IMR-90 (cell line): ENCODE data around the gene SFXN2. TPM values are rescaled to one million over a fixed set of nuclear protein-coding genes. Genes with fewer than 3 reads are reported as not detected.

Experiments
- ATAC-seq: fragments of 200-7000 bp; cut with Tn5 transposase; 2 replicates; pipeline ENCODE4 v1.9.1; 2020; ENCODE audit warnings: low read depth, mild to moderate bottlenecking, moderate library complexity
- BruUV-seq: library from RNA; stranded (reverse); fragments of 400-500 nt; replicated peaks from 2 replicates; lab custom pipeline; 2021; lab: Mats Ljungman, UMichigan
- CTCF ChIA-PET: fragments of 300-600 bp; formaldehyde crosslinking; extraction: SDS; loops from one replicate; lab custom pipeline; 2021; ENCODE audit warnings: antibody characterized with exemption; lab: Yijun Ruan, JAX
- POLR2A ChIA-PET: fragments of 300-600 bp; sonication (Branson Sonifier 250); formaldehyde crosslinking; loops from one replicate; lab custom pipeline; 2022; ENCODE audit warnings: antibody characterized with exemption; ENCODE audit not compliant: unreplicated experiment; lab: Charles Lee
- DNase-seq: peaks from one replicate; pipeline ENCODE4 v3.0.0; 2013
- H2AFZ ChIP-seq: replicated peaks from 2 replicates; pipeline ENCODE3; 2013; ENCODE audit warnings: low read length, mild to moderate bottlenecking; ENCODE audit not compliant: poor library complexity
- H2AK5ac ChIP-seq: 2 replicates; pipeline ENCODE4 v1.6.1; 2013; ENCODE audit warnings: low read depth, low read length, inconsistent platforms
- H2AK9ac ChIP-seq: replicated peaks from 2 replicates; pipeline ENCODE3; 2013; ENCODE audit warnings: mild to moderate bottlenecking, low read depth, low read length, moderate library complexity; ENCODE audit not compliant: poor library complexity
- H2BK120ac ChIP-seq: 2 replicates; pipeline ENCODE4 v1.6.1; 2013; ENCODE audit warnings: low read depth, low read length, inconsistent platforms
- H2BK15ac ChIP-seq: 3 replicates; pipeline ENCODE4 v1.6.1; 2013; ENCODE audit warnings: low read depth, low read length, inconsistent platforms
- H2BK20ac ChIP-seq: 2 replicates; pipeline ENCODE4 v1.6.1; 2013; ENCODE audit warnings: low read depth, mild to moderate bottlenecking, inconsistent platforms, low read length, moderate library complexity
- H2BK5ac ChIP-seq: 2 replicates; pipeline ENCODE4 v1.6.1; 2013; ENCODE audit warnings: mild to moderate bottlenecking, low read depth, low read length, inconsistent platforms; ENCODE audit not compliant: poor library complexity, severe bottlenecking
- H3K14ac ChIP-seq: replicated peaks from 2 replicates; pipeline ENCODE4 v1.6.1; 2013; ENCODE audit warnings: low read depth, low read length, inconsistent platforms
- H3K18ac ChIP-seq: 2 replicates; pipeline ENCODE4 v1.6.1; 2013; ENCODE audit warnings: low read depth, low read length, control low read depth
- H3K23ac ChIP-seq: 2 replicates; pipeline ENCODE4 v1.6.1; 2013; ENCODE audit warnings: low read depth, low read length, inconsistent platforms
- H3K27ac ChIP-seq: 2 replicates; pipeline ENCODE4 v1.5.1; 2013; ENCODE audit warnings: mild to moderate bottlenecking, control low read depth, low read length; ENCODE audit not compliant: insufficient read depth
- H3K27me3 ChIP-seq: 2 replicates; pipeline ENCODE4 v1.6.1; 2013; ENCODE audit warnings: low read length; ENCODE audit not compliant: control insufficient read depth, insufficient read depth
- H3K36me3 ChIP-seq: 2 replicates; pipeline ENCODE4 v1.6.1; 2013; ENCODE audit warnings: low read length, mixed read lengths; ENCODE audit not compliant: control insufficient read depth, insufficient read depth
- H3K4ac ChIP-seq: 2 replicates; pipeline ENCODE4 v1.6.1; 2013; ENCODE audit warnings: low read depth, low read length, inconsistent platforms
- H3K4me1 ChIP-seq: 2 replicates; pipeline ENCODE4 v1.6.1; 2013; ENCODE audit warnings: low read length, mixed read lengths; ENCODE audit not compliant: control insufficient read depth, insufficient read depth
- H3K4me2 ChIP-seq: 2 replicates; pipeline ENCODE4 v1.6.1; 2013; ENCODE audit warnings: low read depth, mild to moderate bottlenecking, control low read depth, low read length, moderate library complexity
- H3K4me3 ChIP-seq: 2 replicates; pipeline ENCODE4 v1.5.1; 2013; ENCODE audit warnings: low read depth, mild to moderate bottlenecking, control low read depth, low read length, moderate library complexity; ENCODE audit not compliant: insufficient read depth
- H3K56ac ChIP-seq: 2 replicates; pipeline ENCODE4 v1.6.1; 2013; ENCODE audit warnings: low read length, inconsistent platforms; ENCODE audit not compliant: insufficient read depth; ENCODE audit errors: extremely low read depth
- H3K79me1 ChIP-seq, 2 experiments: 2 replicates each; pipeline ENCODE4 v1.6.1; 2013; ENCODE audit warnings: low read length in 2 of 2, inconsistent platforms in 1 of 2, low read depth in 1 of 2
- H3K9ac ChIP-seq: 2 replicates; pipeline ENCODE4 v1.6.1; 2013; ENCODE audit warnings: low read depth, low read length, control low read depth
- H3K9me1 ChIP-seq: 2 replicates; pipeline ENCODE4 v1.6.1; 2013; ENCODE audit warnings: low read length, inconsistent platforms; ENCODE audit not compliant: insufficient read depth
- H3K9me3 ChIP-seq: 2 replicates; pipeline ENCODE4 v1.6.1; 2013; ENCODE audit warnings: low read length; ENCODE audit not compliant: control insufficient read depth, insufficient read depth
- H4K20me1 ChIP-seq: 2 replicates; pipeline ENCODE4 v1.6.1; 2013; ENCODE audit warnings: low read length, inconsistent platforms; ENCODE audit not compliant: insufficient read depth
- H4K5ac ChIP-seq: 2 replicates; pipeline ENCODE4 v1.6.1; 2013; ENCODE audit warnings: mild to moderate bottlenecking, low read depth, low read length, control low read depth
- H4K8ac ChIP-seq, 2 experiments: 2 replicates each; pipeline ENCODE4 v1.6.1; 2013; ENCODE audit warnings: low read depth in 2 of 2, low read length in 2 of 2, control low read depth in 1 of 2, inconsistent platforms in 1 of 2
- H4K91ac ChIP-seq: 2 replicates; pipeline ENCODE4 v1.6.1; 2013; ENCODE audit warnings: low read depth, low read length, inconsistent platforms; ENCODE audit not compliant: insufficient read depth
- BHLHE40 ChIP-seq: fragments of 150-350 bp; IDR thresholded peaks from 2 replicates; pipeline ENCODE4 v1.6.1; 2016; ENCODE audit warnings: mild to moderate bottlenecking, low read depth, low read length
- CEBPB ChIP-seq: IDR thresholded peaks from 2 replicates; pipeline ENCODE4 v1.6.1; 2012; ENCODE audit warnings: low read depth, low read length, improper control_type of control experiment
- CHD1 ChIP-seq: IDR thresholded peaks from 2 replicates; pipeline ENCODE4 v1.6.1; 2012; ENCODE audit warnings: low read depth, low read length, improper control_type of control experiment
- FOS ChIP-seq: fragments of 150-350 bp; IDR thresholded peaks from 2 replicates; pipeline ENCODE4 v1.6.1; 2016; ENCODE audit warnings: low read depth, low read length
- MAFK ChIP-seq: IDR thresholded peaks from 2 replicates; pipeline ENCODE4 v1.6.1; 2012; ENCODE audit warnings: low read depth, low read length, improper control_type of control experiment
- MXI1 ChIP-seq: IDR thresholded peaks from 2 replicates; pipeline ENCODE4 v1.6.1; 2012; ENCODE audit warnings: low read depth, mild to moderate bottlenecking, low read length, moderate library complexity, borderline replicate concordance
- NFE2L2 ChIP-seq: fragments of 150-350 bp; IDR thresholded peaks from 2 replicates; pipeline ENCODE4 v1.6.1; 2016; ENCODE audit warnings: low read depth, mild to moderate bottlenecking, low read length
- POLR2A ChIP-seq: IDR thresholded peaks from 2 replicates; pipeline ENCODE4 v1.6.1; 2012; ENCODE audit warnings: mild to moderate bottlenecking, low read depth, low read length
- RCOR1 ChIP-seq: IDR thresholded peaks from 2 replicates; pipeline ENCODE4 v1.6.1; 2012; ENCODE audit warnings: mild to moderate bottlenecking, low read length, improper control_type of control experiment; ENCODE audit not compliant: insufficient replicate concordance
- RFX5 ChIP-seq: IDR thresholded peaks from 2 replicates; pipeline ENCODE4 v1.8.0; 2012; ENCODE audit warnings: low read depth, mild to moderate bottlenecking, low read length, moderate library complexity
- SMC3 ChIP-seq: fragments of 150-350 bp; IDR thresholded peaks from 2 replicates; pipeline ENCODE4 v1.6.1; 2016; ENCODE audit warnings: low read depth, mild to moderate bottlenecking, antibody characterized with exemption, low read length, moderate library complexity
- WGBS, 2 experiments: methylation state at CpG; one replicate each; pipeline versions ENCODE4 v1.1.5 to v1.1.7; 2013; ENCODE audit warnings: missing lambda C conversion rate in 2 of 2; ENCODE audit not compliant: insufficient read length in 1 of 2; ENCODE audit errors: extremely low coverage in 2 of 2; 5-methylcytosine and 5-hydroxymethylcytosine counted together
- dilution Hi-C: fragments of 300-500 bp; cut with HindIII; formaldehyde crosslinking; loops from one replicate; pipeline ENCODE4 v1.14.3; 2018; ENCODE audit warnings: low sequenced_read_pairs; ENCODE audit not compliant: unreplicated experiment
- in situ Hi-C: fragments of 300-500 bp; cut with MboI; formaldehyde crosslinking; loops from 3 replicates; pipeline ENCODE4 v1.14.3; 2019; ENCODE audit warnings: low sequenced_read_pairs, inconsistent platforms, mixed read lengths
- intact Hi-C: fragments of 100-400 bp; cut with micrococcal nuclease; formaldehyde crosslinking; loops from 2 replicates; pipeline ENCODE4 v1.10.0; 2022
- polyA plus RNA-seq, 3 experiments: library from polyadenylated mRNA; depleted of rRNA; stranded (reverse); fragments of >200 nt; gene quantifications; 2 replicates each; pipeline ENCODE4 v1.2.3, GENCODE V29; 2012; ENCODE audit warnings: low replicate concordance in 1 of 3
- total RNA-seq: library from RNA; depleted of rRNA; stranded (reverse); fragments of >200 nt; gene quantifications from 2 replicates; pipeline ENCODE4 v1.2.3, GENCODE V29; 2012
- TF ChIP-seq, protein P1 (sequence below): fragments of 150-350 bp; IDR thresholded peaks from 2 replicates; pipeline ENCODE4 v1.6.1; 2016; ENCODE audit warnings: low read depth, mild to moderate bottlenecking, low read length, moderate library complexity, borderline replicate concordance
- TF ChIP-seq, protein P2 (sequence below): fragments of 150-350 bp; IDR thresholded peaks from 2 replicates; pipeline ENCODE4 v1.6.1; 2017; ENCODE audit warnings: mild to moderate bottlenecking, antibody characterized with exemption, low read length, low read depth
- TF ChIP-seq, protein P3 (sequence below): conservative IDR thresholded peaks from 2 replicates; pipeline ENCODE4 v1.5.1; 2012; ENCODE audit warnings: mild to moderate bottlenecking, low read depth, low read length, improper control_type of control experiment

Gene SFXN2
- total and polyA plus RNA-seq, 2 of the 4 experiments (the other 2 are of a cell fraction): 6.9 to 11.7 TPM

DNA sequence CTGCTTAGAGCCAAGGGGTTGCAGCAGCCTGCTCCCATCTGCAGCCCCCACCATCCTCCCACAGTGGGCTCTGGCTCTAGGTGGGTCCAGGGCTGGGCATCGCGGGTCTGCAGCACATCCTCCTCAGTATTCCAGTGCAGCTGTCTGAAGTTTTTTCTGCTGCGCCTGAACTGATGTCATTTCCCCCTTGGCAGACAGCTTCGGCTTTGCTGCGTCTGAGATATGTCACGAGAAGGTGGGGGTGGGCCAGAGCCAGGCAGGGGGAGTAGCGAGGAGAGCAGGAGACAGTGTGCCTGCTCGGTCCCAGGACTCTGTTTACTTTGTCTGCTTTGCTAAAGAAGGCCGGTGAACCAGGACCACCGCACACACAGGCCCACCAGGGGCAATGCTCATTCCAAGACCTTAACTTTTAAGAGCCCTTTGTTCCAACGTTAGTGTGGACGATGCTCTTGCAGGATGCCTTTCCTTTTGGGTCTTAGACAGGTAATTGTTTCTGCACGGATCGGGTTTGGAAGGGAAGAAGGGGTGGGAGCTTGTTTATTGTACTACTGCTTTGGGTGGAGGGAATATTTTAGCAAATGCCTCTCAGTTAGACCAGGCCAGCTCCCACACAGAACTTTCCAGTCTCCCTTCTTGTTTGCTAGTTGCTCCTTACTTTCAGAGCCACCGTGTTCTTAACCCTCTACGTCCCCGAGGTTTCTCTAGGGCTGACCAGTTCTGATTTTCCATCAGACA is 61.7 kb downstream of the SFXN2 start:
- DNase-seq (peak; percentile 91), ATAC-seq (peak; percentile 64)
- 0 out of 2 replicates have a peak overlapping the region, but pooled peaks have one; percentile 27 for H3K56ac ChIP-seq
- peak overlapping the region; percentile 60 for H4K5ac ChIP-seq
- H3K27ac ChIP-seq: peak overlapping the region; percentile 34
- in situ Hi-C loops (no loop called here), intact Hi-C loops (loop anchor here (2.0 kb wide), 1 partner anchor 23 kb away; no protein-coding TSS in a partner anchor), dilution Hi-C loops (no loop called here)
- H2BK120ac ChIP-seq: peak overlapping the region; percentile 76
- POLR2A ChIA-PET: no interaction called here
- peak overlapping the region; percentile 89 for H2AK9ac ChIP-seq
- peak overlapping the region; percentile 76 for H2AFZ ChIP-seq
- 0% methylated on average over 2 of the region's 17 CpGs; no CpG with 5 or more reads in 1 of the 2 experiments for WGBS, 2 experiments
- peaks cover 79% of the 10 kb centered on the region for H4K20me1 ChIP-seq
- peak overlapping the region; percentile 37 to 78 for H4K8ac ChIP-seq
- peak overlapping the region; percentile 86 for H2AK5ac ChIP-seq
- peak overlapping the region; percentile 88 for H3K4me2 ChIP-seq
- peak overlapping the region; percentile 48; the same call in 2 of the 3 replicates for H2BK15ac ChIP-seq
- peak overlapping the region; percentile 48 for H3K9ac ChIP-seq
- H2BK5ac ChIP-seq: peak overlapping the region; percentile 73
- peaks cover 2% of the 10 kb centered on the region for H3K27me3 ChIP-seq
- peaks cover 27% of the 10 kb centered on the region for H3K9me1 ChIP-seq
- peak overlapping the region; percentile 74 for H3K14ac ChIP-seq
- H3K4me3 ChIP-seq: peak overlapping the region; percentile 22
- no peaks in the 10 kb centered on the region for H3K9me3 ChIP-seq
- H3K79me1 ChIP-seq: peaks cover 44 to 63% of the 10 kb centered on the region in 2 experiments
- peak overlapping the region; percentile 69 for H3K4ac ChIP-seq
- peak overlapping the region; percentile 57; the same call in 1 of the 2 replicates for H2BK20ac ChIP-seq
- peaks cover 22% of the 10 kb centered on the region for H3K4me1 ChIP-seq
- CTCF ChIA-PET: interaction anchor here (1.6 kb wide), 1 partner anchor 23 kb away, joined by 6 read pairs; no protein-coding TSS in a partner anchor
- peak overlapping the region; percentile 75 for H3K23ac ChIP-seq
- no TSS peak for BruUV-seq
- no peaks in the 10 kb centered on the region for H3K36me3 ChIP-seq
- H4K91ac ChIP-seq: peak overlapping the region; percentile 81
- peak overlapping the region; percentile 74 for H3K18ac ChIP-seq
- TF ChIP-seq, protein P1, sequence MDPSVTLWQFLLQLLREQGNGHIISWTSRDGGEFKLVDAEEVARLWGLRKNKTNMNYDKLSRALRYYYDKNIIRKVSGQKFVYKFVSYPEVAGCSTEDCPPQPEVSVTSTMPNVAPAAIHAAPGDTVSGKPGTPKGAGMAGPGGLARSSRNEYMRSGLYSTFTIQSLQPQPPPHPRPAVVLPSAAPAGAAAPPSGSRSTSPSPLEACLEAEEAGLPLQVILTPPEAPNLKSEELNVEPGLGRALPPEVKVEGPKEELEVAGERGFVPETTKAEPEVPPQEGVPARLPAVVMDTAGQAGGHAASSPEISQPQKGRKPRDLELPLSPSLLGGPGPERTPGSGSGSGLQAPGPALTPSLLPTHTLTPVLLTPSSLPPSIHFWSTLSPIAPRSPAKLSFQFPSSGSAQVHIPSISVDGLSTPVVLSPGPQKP: no peak
- TF ChIP-seq POLR2A (no peak), BHLHE40 (peak; percentile 74), RFX5 (no peak), MAFK (no peak), SMC3 (peak; percentile 23; the same call in 1 of the 2 replicates), NFE2L2 (0 out of 2 replicates have a peak, but pooled peaks have one; percentile 14), CHD1 (no peak), MXI1 (peak; percentile 42; the same call in 1 of the 2 replicates), RCOR1 (no peak), FOS (peak; percentile 41; the same call in 1 of the 2 replicates), CEBPB (no peak)
- TF ChIP-seq, protein P2, sequence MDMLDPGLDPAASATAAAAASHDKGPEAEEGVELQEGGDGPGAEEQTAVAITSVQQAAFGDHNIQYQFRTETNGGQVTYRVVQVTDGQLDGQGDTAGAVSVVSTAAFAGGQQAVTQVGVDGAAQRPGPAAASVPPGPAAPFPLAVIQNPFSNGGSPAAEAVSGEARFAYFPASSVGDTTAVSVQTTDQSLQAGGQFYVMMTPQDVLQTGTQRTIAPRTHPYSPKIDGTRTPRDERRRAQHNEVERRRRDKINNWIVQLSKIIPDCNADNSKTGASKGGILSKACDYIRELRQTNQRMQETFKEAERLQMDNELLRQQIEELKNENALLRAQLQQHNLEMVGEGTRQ: no peak
- TF ChIP-seq, protein P3, sequence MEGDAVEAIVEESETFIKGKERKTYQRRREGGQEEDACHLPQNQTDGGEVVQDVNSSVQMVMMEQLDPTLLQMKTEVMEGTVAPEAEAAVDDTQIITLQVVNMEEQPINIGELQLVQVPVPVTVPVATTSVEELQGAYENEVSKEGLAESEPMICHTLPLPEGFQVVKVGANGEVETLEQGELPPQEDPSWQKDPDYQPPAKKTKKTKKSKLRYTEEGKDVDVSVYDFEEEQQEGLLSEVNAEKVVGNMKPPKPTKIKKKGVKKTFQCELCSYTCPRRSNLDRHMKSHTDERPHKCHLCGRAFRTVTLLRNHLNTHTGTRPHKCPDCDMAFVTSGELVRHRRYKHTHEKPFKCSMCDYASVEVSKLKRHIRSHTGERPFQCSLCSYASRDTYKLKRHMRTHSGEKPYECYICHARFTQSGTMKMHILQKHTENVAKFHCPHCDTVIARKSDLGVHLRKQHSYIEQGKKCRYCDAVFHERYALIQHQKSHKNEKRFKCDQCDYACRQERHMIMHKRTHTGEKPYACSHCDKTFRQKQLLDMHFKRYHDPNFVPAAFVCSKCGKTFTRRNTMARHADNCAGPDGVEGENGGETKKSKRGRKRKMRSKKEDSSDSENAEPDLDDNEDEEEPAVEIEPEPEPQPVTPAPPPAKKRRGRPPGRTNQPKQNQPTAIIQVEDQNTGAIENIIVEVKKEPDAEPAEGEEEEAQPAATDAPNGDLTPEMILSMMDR: no peak
